HUES64 (cell line): ENCODE results near the gene DACH2.

Experiments
- H3K27ac ChIP-seq: 2 replicates; pipeline ENCODE4 v1.7.0; 2013; ENCODE audit warnings: low read depth, low read length, inconsistent platforms
- H3K27me3 ChIP-seq: 2 replicates; pipeline ENCODE4 v1.6.1; 2013; ENCODE audit warnings: mild to moderate bottlenecking, low read length; ENCODE audit not compliant: insufficient read depth
- H3K36me3 ChIP-seq: 2 replicates; pipeline ENCODE4 v1.6.1; 2013; ENCODE audit warnings: mild to moderate bottlenecking, low read length; ENCODE audit not compliant: insufficient read depth
- H3K4me1 ChIP-seq: 2 replicates; pipeline ENCODE4 v1.6.1; 2013; ENCODE audit warnings: mild to moderate bottlenecking, low read length, moderate library complexity; ENCODE audit not compliant: insufficient read depth
- H3K4me3 ChIP-seq: 2 replicates; pipeline ENCODE4 v1.5.1; 2013; ENCODE audit warnings: mild to moderate bottlenecking, low read length, moderate library complexity
- H3K9ac ChIP-seq: 2 replicates; pipeline ENCODE4 v1.6.1; 2013; ENCODE audit warnings: mild to moderate bottlenecking, low read depth, low read length
- H3K9me3 ChIP-seq: 2 replicates; pipeline ENCODE4 v1.6.1; 2013; ENCODE audit warnings: low read depth, low read length; ENCODE audit not compliant: insufficient read depth
- WGBS: fragments of 150-250, 120-280 bp; methylation state at CpG from one replicate; pipeline ENCODE4 v1.1.7; 2013; ENCODE audit warnings: missing lambda C conversion rate; 5-methylcytosine and 5-hydroxymethylcytosine counted together

Gene DACH2

DNA sequence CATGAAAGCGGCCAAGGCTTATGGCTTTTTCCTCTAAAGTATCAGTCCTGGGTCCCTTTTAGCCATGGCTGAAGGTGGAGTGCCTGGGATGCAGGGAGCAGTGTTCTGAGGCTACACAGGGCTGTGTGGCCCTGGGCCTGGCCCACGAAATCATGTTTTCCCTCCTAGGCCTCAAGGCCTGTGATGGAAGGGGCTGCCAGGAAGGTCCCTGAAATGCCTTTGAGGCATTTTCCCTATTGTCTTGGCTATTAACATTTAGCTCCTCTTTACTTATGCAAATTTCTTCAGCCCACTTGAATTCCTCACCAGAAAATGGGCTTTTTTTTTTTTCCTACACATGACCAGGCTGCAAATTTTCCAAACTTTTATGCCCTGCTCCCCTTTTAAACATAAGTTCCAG is 657.0 kb downstream of the DACH2 start:
- no peak overlapping the region for H3K4me3 ChIP-seq
- H3K9me3 ChIP-seq = peaks cover 9% of the 10 kb centered on the region; the same call in 1 of the 2 replicates
- H3K4me1 ChIP-seq = no peaks in the 10 kb centered on the region
- WGBS = 82% methylated on average over 2 of the region's 2 CpGs
- no peaks in the 10 kb centered on the region for H3K27me3 ChIP-seq
- peak overlapping the region; percentile 68; the same call in 1 of the 2 replicates for H3K27ac ChIP-seq
- H3K36me3 ChIP-seq = no peaks in the 10 kb centered on the region
- H3K9ac ChIP-seq = no peak overlapping the region

DNA sequence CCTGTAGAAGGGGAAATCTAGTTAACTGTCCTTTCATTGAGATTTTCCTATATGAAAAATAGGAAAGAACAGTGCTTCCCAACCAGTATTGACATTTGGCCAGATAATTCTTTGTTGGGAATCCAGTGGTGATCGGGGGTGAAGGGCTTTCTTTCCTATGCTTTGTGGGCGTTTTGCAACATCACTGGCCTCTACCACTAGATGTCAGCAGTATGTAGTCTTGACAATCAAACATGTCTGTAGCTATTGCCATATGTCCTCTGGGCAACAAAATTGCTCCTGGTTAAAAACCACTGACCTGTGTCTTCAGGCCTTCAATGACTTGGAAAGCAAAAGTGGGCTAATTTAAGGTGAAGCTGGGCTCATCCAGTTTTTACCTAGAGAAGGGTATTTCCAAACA is 658.5 kb downstream of the DACH2 start:
- Histone ChIP-seq H3K9me3 (peaks cover 9% of the 10 kb centered on the region; the same call in 1 of the 2 replicates), H3K4me1 (no peaks in the 10 kb centered on the region), H3K4me3 (no peak overlapping the region), H3K27me3 (no peaks in the 10 kb centered on the region), H3K27ac (no peak overlapping the region), H3K9ac (no peak overlapping the region), H3K36me3 (no peaks in the 10 kb centered on the region)
- WGBS = 70% methylated on average over 2 of the region's 2 CpGs

DNA sequence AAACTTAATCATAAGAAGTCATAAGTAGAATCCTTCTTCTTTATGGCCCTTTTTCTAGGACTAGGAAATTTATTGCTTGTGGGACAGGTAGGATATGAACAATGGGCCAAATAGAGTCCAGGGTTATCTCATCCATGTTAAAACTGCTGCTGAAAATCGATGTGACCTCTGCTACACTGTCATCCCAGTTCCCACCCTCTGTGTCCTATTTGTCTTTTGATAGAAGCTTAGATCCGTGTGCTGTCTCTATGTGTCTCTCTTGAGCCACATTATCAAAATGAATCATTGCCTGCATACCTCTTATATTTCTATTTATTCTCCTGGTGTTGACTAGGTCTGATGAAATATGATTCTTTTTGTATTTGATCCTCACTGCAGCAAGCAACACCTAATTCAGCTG is 661.4 kb downstream of the DACH2 start:
- WGBS = 94% methylated on average over 2 of the region's 2 CpGs
- H3K36me3 ChIP-seq = no peaks in the 10 kb centered on the region
- H3K27ac ChIP-seq = no peak overlapping the region
- no peak overlapping the region for H3K4me3 ChIP-seq
- H3K4me1 ChIP-seq = no peaks in the 10 kb centered on the region
- H3K9me3 ChIP-seq = peaks cover 9% of the 10 kb centered on the region; the same call in 1 of the 2 replicates
- no peaks in the 10 kb centered on the region for H3K27me3 ChIP-seq
- no peak overlapping the region for H3K9ac ChIP-seq

DNA sequence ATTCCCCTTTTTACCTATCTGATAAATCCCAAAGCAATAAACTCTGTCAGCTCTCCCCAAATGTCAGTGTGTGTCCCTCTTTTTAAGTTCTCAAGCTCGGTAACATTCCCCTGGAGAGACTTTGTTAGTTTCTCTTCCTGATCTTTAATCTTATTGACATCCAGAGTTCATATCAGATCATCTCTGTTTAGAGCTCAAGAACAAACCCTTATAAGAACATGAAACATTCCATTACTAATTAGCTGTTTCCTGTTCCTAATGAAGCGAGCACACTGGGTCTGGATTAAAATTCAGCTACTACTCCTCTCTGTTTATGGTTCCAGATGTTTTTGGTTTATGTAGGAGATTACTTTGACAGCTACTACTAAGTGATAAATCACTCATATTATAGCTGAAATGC is 681.5 kb downstream of the DACH2 start:
- Histone ChIP-seq H3K27me3 (no peaks in the 10 kb centered on the region), H3K9ac (no peak overlapping the region), H3K36me3 (no peaks in the 10 kb centered on the region), H3K4me1 (peaks cover 11% of the 10 kb centered on the region; the same call in 1 of the 2 replicates), H3K9me3 (no peaks in the 10 kb centered on the region), H3K27ac (no peak overlapping the region), H3K4me3 (no peak overlapping the region)
- WGBS = 83% methylated on average over 1 of the region's 2 CpGs

DNA sequence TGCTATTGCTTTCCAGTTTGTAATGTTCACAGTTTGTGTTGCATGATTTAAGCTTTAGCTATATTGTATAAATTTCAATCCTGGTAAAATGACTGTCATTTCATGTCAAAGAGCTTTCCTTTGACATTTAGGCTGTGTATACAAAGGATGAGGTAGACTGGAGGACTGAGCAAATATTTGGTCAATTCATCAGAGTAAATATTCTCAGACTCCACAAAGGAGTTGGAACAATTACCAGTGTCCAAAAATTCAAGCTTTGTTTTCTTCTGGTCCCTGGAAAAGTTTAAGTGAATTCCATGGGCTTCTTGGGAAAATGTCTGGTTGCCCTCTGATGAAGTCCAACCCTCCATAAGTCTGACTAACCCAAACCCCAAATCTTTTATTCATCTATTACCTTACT is 682.4 kb downstream of the DACH2 start:
- Histone ChIP-seq H3K4me3 (no peak overlapping the region), H3K27ac (no peak overlapping the region), H3K9ac (no peak overlapping the region), H3K9me3 (no peaks in the 10 kb centered on the region), H3K4me1 (peaks cover 11% of the 10 kb centered on the region; the same call in 1 of the 2 replicates), H3K36me3 (no peaks in the 10 kb centered on the region), H3K27me3 (no peaks in the 10 kb centered on the region)

DNA sequence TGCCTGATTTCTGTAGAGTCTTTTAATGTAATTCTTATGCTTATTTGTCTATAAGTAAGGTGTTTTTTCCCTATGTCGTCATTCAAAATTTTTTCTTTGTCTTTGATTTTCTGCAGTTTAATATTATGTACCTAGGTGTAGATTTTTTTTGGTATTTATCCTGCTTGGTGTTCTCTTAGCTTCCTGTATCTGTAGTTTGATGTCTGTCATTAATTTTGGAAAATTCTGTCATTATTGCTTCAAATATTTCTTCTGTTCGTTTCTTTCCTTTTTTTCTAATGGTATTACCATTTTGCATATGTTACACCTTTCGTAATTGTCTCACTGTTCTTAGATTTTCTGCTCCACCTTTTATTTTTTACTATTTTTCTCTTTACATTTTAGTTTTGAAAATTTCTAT is 696.9 kb downstream of the DACH2 start:
- Histone ChIP-seq H3K9me3 (no peaks in the 10 kb centered on the region), H3K4me1 (no peaks in the 10 kb centered on the region), H3K27ac (no peak overlapping the region), H3K9ac (no peak overlapping the region), H3K36me3 (no peaks in the 10 kb centered on the region), H3K4me3 (no peak overlapping the region), H3K27me3 (no peaks in the 10 kb centered on the region)
- WGBS = 100% methylated on average over 1 of the region's 3 CpGs
